ENCODE measurements around the gene EPSTI1.

- no peak for TF ChIP-seq CTCF (IDR thresholded peaks at IDR 0.05)
- TF ChIP-seq SIN3A (IDR thresholded peaks at IDR 0.05; ENCODE audit: borderline replicate concordance, insufficient read depth, low read depth, low read length), result no peak
Observed at GRCh38 chr13:42957881-42958280, 34.2 kb downstream of the EPSTI1 start.
